ACHN (cell line): ENCODE data around the gene ANGPTL5.
A peak's percentile ranks its signal among the peaks of the same experiment; 100 is the strongest.
"Not testable (repeated sequence)": the region's sequence is repeated elsewhere in the genome, so short reads cannot be mapped to it uniquely, and the experiment has no call there.

Source experiments
- DNase-seq: peaks from one replicate; pipeline ENCODE4 v3.0.0-alpha.2; 2015
- in situ Hi-C: cut with HindIII; loops from 2 replicates; pipeline ENCODE4 v1.10.0; 2017; ENCODE audit warnings: low sequenced_read_pairs, low pct_ligation_motif_present, low pct_unique_long_range_greater_than_20kb

Gene ANGPTL5

DNA sequence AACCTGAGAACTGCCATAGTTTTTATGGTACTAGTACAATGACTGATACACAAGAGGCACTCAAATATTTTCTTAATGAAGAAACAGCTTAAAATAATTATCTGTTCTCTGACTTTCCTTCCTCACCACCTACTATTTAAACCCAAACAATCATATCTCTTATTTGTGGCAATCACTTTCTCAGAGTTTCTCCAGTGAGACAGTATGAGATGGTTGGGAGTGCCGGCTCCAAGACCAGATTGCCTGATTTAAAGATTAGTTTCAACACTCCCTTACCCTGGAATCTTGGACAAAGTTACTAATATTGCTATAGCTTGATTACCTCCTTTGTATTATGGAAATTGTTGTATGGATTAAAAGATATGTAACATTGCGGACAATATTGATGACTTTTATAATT, 7.2 kb downstream of the ANGPTL5 start:
- DNase-seq: no peak
- in situ Hi-C loops: no loop called here

DNA sequence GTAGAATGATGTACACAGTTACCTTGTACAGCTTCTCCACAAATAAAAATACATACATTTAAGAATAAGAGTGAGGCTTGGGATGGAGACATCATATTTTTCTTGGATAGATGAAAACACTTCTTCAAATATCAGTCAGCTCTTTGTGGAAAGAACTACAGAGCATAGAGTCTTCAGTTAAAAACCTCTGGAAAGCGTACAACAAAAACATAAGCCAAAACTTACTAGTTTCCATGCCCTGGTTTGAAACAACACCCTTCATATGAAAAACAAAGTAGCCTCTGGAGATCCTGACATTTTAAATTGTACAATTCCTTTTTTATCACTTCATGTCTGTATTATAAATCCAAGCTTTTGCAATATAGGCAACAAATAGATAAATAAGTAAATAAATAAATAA, 8.5 kb downstream of the ANGPTL5 start:
- in situ Hi-C loops: no loop called here
- DNase-seq: no peak

DNA sequence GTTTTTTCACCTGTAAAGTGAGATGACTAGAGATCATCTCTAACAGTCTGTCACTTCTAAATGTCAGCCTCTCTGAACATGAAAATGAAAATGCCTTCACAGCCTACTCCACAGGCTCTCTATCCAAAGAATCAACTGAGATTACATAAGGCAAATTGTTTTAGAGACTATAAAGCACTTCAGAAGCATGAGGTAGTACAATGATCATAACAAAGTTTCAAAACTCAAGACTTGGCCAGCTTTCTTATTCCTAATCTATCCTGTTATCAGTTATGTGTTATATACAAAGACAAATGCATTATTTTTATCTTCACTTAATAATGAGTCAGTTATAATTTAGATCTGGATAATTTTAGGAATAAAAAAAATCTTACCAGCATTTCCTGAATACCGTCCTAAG, 21.8 kb downstream of the ANGPTL5 start:
- DNase-seq: no peak
- in situ Hi-C loops: no loop called here

DNA sequence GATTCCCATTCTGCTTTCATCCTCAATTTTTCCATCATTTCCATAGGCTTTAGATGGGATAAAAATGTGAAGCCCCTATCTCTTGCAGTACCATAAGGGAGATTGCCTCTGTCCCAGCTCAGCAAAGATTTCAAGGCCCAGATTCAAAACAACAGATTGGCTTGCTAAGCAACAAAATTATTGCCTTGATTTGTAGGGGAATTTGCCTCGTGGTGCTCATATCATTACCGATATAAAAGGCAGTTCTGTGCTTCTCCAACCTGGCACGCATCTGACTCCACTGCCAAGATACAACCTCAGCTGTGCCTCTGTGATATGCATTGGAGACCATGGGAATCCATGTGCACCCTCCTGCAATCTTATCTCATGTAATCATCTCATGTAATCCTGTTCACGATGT, 26.6 kb downstream of the ANGPTL5 start:
- in situ Hi-C loops: no loop called here
- DNase-seq: no peak

DNA sequence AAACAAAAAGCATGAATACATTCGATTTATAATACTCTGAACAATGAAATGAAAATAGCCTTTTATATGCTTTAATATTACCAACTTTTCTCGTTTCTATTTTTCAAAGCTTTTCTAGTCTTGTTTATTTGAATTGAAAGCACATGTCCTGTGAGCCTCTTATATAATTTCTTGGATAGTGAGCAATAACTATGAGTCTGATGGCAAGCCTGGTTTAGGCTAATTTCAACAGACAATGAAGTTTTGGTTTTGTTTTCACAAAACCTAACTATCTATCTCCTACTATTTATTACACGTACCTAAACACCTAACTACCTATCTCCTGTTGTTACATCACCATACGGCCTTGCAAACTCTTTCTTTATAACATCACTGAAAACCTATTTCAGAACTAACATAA, 30.7 kb downstream of the ANGPTL5 start:
- in situ Hi-C loops: no loop called here
- DNase-seq: no peak

DNA sequence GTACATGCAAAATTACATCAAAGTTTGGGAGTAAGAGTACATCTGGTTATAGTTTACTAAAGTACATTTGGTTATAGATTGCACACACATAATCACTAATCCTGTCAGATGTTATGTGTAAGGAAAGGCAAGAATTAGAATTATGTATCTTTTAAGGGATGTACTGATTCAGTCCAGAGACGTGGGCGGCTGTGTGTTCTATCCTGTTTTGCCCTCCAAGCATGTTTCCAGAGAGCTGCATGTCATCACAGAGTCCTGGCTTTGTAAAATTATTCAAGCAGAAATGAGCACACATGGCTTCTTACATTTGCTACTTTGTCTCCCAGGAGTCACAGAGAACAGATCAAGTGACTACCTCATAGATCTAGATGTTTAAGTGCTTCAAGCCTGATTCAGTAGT, 34.7 kb downstream of the ANGPTL5 start:
- no peak for DNase-seq
- in situ Hi-C loops: no loop called here

DNA sequence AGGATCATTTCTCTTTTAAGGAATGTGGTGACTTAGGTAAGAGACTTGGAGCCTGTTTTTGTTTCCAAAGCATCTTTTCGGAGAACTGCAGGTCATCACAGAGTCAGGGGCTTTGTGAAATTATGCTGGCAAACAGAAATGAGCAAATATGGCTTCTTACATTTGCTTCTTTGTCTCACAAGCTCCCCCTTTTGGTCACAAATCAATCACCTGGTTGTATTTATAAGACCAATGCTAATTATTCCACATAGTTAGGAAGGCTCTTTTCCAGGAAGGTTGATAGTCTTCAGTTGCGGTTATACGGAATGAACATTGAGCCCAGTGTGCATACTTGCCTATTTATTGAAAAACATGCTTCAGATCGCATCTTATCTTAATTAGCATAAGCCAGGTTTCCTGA, 36.1 kb downstream of the ANGPTL5 start:
- in situ Hi-C loops: no loop called here
- DNase-seq: peak; percentile 68

DNA sequence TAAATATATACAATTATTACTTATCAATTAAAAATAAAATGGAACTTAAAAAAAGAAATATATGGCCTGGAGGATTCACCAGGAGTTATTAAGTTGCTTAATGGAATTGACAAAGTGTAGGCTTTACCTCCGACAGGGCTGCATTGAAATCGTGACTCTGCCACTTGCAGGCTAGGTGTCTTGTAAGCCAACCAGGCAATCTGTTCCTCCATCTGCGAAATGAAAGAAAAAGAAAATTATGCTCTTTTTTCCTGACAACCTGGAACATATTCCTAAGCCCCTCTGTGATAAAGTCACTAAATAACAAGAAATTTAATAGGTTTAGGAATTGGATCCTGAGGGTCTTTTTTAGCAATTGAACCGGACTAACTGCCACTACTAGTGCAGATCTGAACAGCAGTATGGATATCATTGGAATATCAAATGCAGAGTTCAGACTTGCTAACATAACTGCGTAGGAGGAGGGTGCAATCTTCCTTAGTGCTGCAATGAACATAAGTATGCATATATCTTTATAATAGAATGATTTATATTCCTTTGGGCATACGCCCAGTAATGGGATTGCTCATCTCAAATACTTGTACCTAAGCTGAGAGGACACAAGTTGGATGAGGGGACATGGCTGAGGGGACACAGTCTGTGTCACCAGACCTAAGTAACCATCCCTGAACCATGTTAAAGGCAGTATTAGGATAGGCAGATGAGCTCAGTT, 44.0 kb downstream of the ANGPTL5 start:
- DNase-seq: no peak
- in situ Hi-C loops: no loop called here

DNA sequence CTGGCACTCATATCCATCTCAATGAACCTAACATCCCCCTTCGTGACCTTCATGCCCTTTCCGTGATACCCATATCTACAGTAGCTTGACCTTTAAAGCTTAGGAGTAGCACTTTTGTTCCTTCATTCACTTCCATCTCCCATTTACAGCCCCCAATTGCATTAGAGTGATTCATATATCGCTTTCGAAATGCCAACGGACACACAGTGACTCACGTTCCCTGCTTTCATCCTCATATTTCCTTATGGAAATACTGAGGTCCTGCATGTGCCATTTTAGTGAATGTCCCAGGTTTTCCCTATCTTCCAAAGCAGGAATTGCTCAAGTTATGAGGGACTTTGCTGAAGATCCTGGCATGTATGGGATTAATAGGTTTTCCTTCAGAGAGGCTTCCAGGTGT, 45.8 kb downstream of the ANGPTL5 start:
- in situ Hi-C loops: no loop called here
- DNase-seq: no peak

DNA sequence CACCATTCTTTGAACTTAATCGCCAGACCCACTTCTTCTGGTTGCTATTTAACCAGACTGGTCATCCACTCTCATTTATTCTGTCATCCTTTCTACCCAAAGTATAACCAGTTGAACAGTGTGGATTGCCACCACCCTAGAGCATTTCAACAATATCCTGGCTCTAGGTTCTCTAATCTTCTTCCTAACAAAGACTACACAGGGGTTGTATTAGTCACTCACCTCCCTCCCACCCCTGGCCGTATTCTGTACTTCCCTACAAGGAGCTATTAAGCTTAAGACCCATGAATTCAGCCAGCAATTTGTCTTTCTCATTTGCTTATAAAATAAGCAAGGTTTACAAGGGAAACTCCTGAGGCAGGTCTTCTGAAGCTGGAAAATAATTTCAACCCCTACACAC, 48.4 kb downstream of the ANGPTL5 start:
- no peak for DNase-seq
- in situ Hi-C loops: no loop called here

DNA sequence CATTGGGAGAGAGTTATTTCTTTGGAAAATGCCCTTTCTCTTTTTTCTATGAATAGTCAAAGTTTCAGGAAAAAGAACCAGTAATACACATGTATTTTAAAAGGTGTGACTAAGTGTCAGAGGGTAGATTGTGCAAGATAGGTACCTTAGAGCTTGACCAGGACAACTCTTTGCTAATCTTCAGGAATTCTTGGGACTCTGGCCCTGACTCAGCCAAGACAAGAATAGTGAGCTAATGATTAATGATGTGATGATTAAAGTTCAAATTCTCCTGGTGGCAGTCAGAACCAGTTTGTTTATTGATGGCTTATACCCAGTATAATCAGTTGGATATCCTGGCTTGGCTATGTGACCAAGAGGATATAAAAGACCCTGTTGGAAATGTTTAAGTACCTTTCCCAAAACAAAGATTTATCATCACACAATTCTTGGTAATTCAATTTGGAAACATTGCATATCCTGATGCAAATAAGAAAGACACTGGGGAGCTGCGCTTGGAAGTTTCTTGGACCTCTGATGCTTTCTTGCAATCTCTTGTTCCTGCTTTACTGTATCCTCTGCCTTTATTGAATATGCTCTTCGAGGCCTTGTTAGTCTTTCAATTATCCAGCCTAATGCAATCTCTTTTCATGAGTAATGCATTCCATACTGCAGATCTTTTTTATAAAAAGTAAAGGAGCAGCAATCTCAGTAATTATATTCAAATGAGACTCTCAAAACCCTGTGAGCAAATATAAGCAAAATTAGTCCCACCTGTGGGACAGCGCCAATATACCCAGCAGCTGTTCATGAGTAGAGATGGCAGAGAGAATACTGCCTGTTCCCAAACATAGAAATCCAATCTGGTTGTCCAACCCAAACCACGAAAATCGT, 49.5 kb downstream of the ANGPTL5 start:
- in situ Hi-C loops: no loop called here
- DNase-seq: peak; percentile 79

DNA sequence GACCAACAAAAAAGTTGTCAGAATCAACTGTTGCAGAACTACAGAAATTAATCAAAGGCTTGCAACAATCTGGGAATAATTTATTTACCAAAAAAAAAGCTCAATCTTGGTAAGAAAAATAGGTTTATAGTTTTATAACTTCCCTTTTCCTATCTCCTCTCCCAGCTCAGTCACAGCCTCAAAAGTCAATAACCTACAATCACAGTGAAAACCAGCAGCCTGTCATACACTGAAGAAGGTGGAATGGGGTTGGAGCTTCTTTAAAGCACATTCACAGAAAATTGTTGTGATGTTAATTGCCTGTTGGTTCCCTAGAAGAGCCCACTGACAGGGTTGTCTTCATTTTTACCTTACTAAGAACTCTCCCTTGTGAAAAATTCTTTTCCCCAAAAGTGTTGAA, 52.2 kb downstream of the ANGPTL5 start:
- in situ Hi-C loops: no loop called here
- no peak for DNase-seq

DNA sequence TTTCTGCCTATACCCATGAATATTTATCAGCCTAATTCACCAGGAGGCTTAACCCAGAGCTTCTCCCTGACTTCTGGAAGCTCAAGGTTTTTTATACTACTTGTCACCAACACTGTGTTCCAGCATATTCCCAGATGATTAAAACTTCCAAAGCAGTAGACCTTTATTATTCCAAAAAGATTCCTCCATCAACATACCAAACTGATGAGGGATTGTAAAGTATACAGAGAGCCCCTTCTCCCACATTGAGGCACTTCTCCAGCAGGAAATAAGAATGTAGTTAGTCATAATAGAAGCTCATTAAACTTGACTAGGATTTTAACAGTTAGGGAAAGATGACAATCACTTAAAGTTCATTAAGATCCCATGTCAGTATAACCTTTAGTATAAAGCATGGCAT, 53.0 kb downstream of the ANGPTL5 start:
- DNase-seq: peak; percentile 11
- in situ Hi-C loops: no loop called here

DNA sequence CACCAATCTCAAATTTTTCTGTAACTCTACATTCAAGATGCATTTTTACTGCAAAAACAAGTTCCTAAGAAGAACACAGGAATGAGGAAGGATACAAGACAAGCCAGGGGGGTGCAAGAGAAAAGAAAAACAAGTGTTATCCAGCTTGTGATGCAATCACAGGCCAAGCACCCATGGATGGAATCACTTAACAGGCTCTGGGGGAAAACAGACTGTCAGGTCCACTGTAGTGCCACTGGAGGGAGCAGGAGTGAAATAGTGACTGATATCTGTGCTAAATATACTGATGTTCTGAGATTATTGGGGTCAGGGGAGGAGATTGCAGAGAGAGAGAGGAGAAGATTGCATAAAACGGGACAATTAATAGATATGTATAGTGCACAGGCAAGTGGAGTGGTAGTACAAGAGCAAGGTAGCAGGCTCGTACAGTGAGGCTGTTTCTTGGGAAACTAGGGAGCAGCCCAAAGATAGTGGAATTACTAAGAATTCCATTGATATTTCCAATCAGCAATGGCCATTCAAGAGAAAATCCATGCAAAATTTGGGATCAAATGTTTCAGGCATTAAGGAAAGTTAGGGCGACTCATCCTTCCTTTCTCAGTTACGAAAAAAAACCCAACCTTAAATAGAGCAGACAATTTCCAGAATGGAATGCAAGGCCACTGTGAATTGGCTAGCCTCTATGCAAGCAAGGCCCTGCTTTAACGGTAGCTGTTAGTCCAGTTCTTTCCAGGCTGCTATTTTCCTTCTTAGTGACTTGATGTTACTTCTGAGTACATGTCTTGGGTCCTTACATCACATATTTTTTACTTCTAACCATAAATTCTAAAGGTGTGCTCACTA, 53.7 kb downstream of the ANGPTL5 start:
- in situ Hi-C loops: no loop called here
- DNase-seq: peak; percentile 61

DNA sequence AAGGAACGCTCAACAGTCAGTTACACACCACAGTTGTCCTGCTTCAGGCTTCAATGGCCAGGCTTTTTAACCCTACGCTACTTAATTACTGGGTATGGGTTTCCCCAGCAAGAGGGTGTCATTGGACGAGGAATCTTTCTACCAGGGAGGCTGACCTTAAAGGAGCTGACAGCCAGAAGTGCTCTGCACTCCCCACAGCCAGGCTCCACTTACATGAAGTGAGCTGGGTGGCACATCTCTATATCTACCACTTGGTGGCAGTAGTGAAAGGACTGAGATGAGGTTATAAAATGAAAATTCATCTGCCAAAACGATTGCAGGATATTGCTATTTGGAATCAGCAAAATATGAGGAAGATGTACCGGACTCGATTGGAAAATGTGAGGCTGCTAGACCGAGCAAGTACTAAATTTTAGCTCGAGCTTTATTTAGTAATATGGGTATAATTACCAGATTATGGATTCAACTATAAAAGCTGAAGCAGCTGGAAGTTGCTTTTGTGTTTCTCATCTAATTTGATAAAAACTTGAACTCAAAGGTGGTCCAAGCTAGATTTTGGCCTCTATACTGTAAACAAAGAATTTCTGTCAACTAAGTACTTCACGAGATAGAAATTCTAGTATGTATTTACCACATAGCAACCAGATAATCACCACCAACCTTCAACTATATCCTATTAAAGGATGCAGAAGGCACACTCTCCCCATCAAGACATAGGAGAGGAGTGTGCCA, 55.5 kb downstream of the ANGPTL5 start:
- in situ Hi-C loops: no loop called here
- DNase-seq: peak; percentile 61

DNA sequence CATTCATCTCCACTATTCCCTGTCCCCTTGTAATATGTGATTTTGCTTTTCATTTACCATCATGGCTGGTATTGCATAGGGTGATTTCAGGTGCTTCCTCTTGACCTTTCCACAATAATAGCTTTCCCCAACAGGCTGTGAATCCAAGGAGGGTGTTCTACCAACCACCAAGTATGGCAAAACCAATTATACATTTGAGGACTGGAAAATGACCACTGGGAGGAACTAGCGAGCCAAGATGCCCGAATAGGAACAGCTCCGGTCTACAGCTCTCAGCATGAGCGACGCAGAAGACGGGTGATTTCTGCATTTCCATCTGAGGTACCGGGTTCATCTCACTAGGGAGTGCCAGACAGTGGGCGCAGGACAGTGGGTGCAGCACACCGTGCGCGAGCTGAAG, 64.1 kb downstream of the ANGPTL5 start:
- DNase-seq: peak; percentile 13
- in situ Hi-C loops: not testable (repeated sequence)

DNA sequence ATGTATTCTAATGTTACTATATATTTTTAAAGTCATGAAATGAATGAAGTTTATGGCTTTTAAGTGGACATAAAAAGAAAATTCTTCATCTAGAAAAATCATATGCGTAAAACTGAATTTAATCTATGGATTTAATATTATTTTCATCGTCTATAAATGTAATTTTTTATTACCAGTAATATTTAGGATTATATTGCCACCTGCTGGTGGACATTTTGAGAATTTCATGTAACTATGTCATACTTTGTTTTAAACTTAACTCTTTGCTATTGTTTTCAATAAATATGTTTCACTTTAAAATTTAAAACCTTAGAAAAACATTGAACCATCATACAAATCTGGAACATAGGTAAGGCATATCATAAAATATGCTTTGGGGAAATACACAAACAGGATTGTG, 68.1 kb downstream of the ANGPTL5 start:
- in situ Hi-C loops: no loop called here
- DNase-seq: peak; percentile 39

DNA sequence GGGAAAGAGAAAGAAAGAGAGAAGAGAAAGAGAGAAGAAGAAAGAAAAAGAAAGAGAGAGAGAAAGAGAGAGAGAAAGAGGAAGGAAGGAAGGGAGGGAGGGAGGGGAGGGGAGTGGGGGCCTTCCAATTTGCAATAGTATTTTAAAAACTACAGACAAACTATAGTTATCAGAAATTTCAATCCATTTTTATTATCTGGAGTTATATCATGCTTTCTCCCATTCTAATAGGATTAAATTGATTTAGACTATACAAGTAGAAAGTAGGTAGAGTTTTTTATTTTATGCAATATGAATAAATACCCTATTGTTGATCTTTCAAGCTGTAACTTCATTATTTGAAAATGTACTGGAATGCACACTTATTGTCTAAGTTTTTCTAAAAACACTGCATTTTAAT, 71.7 kb downstream of the ANGPTL5 start:
- DNase-seq: no peak
- in situ Hi-C loops: no loop called here

DNA sequence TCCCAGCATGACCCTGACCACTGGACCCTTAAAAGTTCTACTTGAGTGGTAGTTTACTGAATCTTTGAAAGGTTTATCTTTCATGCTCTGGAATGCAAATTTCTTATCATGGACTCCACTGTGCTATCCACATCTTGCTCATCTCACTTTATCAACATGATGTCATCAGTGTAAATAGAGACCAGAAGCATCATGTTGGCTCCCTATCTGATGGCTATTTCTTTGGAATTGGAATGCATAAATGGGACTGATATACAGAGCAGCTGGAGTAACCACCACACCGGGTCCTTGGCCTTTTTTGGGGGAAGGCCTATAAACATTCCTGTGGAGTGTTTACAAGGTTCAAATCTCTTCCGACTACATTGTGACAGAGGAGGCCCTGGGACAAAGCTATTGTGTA, 75.6 kb downstream of the ANGPTL5 start:
- DNase-seq: no peak
- in situ Hi-C loops: no loop called here
